Measurements from ENCODE around the gene FERMT2. TPM values are rescaled to one million over a fixed set of nuclear protein-coding genes. Genes with fewer than 3 reads are reported as not detected.
A peak's percentile ranks its signal among the peaks of the same experiment; 100 is the strongest.

Gene FERMT2
- total RNA-seq, 2 donors from 2014 or later = 89.1 to 101 TPM

- peaks cover 9% of the 10 kb centered on the region for H3K36me3 ChIP-seq
- peaks cover 0 to 40% of the 10 kb centered on the region in 2 donors for H3K4me1 ChIP-seq
- H3K27ac ChIP-seq = peak overlapping the region in 1 of 2 donors; percentile 56
- no peak overlapping the region for H3K4me3 ChIP-seq
- no peak for DNase-seq (ENCODE audit: low spot score)
- TF ChIP-seq CTCF (IDR thresholded peaks at IDR 0.05) = no peak
- no peaks in the 10 kb centered on the region for H3K27me3 ChIP-seq
- H3K9me3 ChIP-seq = no peaks in the 10 kb centered on the region
Observed at GRCh38 chr14:52906141-52906601, 44.7 kb downstream of the FERMT2 start.

GRCh38 chr14:52902971-52903619 lies 47.8 kb downstream of the FERMT2 start:
- peaks cover 9% of the 10 kb centered on the region for H3K36me3 ChIP-seq
- peaks cover 0 to 28% of the 10 kb centered on the region in 2 donors for H3K4me1 ChIP-seq
- H3K4me3 ChIP-seq = no peak overlapping the region
- no peak for DNase-seq (ENCODE audit: low spot score)
- H3K27me3 ChIP-seq = no peaks in the 10 kb centered on the region
- no peaks in the 10 kb centered on the region for H3K9me3 ChIP-seq
- no peak for TF ChIP-seq CTCF (IDR thresholded peaks at IDR 0.05)
- peak overlapping the region in 1 of 2 donors; percentile 45 for H3K27ac ChIP-seq

- H3K9me3 ChIP-seq = no peaks in the 10 kb centered on the region
- peaks cover 9% of the 10 kb centered on the region for H3K36me3 ChIP-seq
- peak overlapping the region in 1 of 2 donors; percentile 4 for H3K27ac ChIP-seq
- DNase-seq (ENCODE audit: low spot score) = no peak
- TF ChIP-seq CTCF (IDR thresholded peaks at IDR 0.05) = no peak
- H3K27me3 ChIP-seq = no peaks in the 10 kb centered on the region
- H3K4me3 ChIP-seq = no peak overlapping the region
- H3K4me1 ChIP-seq = peaks cover 0 to 29% of the 10 kb centered on the region in 2 donors
Observed at GRCh38 chr14:52901357-52901980, 49.4 kb downstream of the FERMT2 start.

GRCh38 chr14:52900731-52901130 lies 50.1 kb downstream of the FERMT2 start:
- H3K4me3 ChIP-seq = no peak overlapping the region
- no peak for TF ChIP-seq CTCF (IDR thresholded peaks at IDR 0.05)
- DNase-seq (ENCODE audit: low spot score) = no peak
- no peak overlapping the region for H3K27ac ChIP-seq
- peaks cover 9% of the 10 kb centered on the region for H3K36me3 ChIP-seq
- H3K9me3 ChIP-seq = no peaks in the 10 kb centered on the region
- peaks cover 0 to 25% of the 10 kb centered on the region in 2 donors for H3K4me1 ChIP-seq
- no peaks in the 10 kb centered on the region for H3K27me3 ChIP-seq

- Histone ChIP-seq H3K4me1 (peaks cover 0 to 33% of the 10 kb centered on the region in 2 donors), H3K36me3 (peaks cover 9% of the 10 kb centered on the region), H3K4me3 (no peak overlapping the region), H3K27ac (no peak overlapping the region), H3K27me3 (no peaks in the 10 kb centered on the region), H3K9me3 (no peaks in the 10 kb centered on the region)
- DNase-seq (ENCODE audit: low spot score) = no peak
- TF ChIP-seq CTCF (IDR thresholded peaks at IDR 0.05) = no peak
Observed at GRCh38 chr14:52898496-52898895, 52.4 kb downstream of the FERMT2 start.
